Vagina (tissue), 2 donors: Measurements from ENCODE around the gene NLGN4Y. TPM values are rescaled to one million over a fixed set of nuclear protein-coding genes. Genes with fewer than 3 reads are reported as not detected.

Experiments
- DNase-seq, 2 donors: peaks; one replicate each; pipeline ENCODE4 v3.0.0-alpha.2; 2017; ENCODE audit errors: extremely low spot score in 2 of 2
- H3K27ac ChIP-seq: fragments of 200-600 bp; sonication (generic); one replicate; pipeline ENCODE4 v1.5.1; 2019
- H3K27me3 ChIP-seq: fragments of 200-600 bp; sonication (generic); one replicate; pipeline ENCODE4 v1.5.1; 2019
- H3K36me3 ChIP-seq, 2 donors: fragments of 200-600 bp; sonication (generic); one replicate each; pipeline ENCODE4 v1.5.1; 2017 to 2019
- H3K4me1 ChIP-seq: fragments of 200-600 bp; sonication (generic); one replicate; pipeline ENCODE4 v1.5.1; 2019
- H3K4me3 ChIP-seq, 2 donors: fragments of 200-600 bp; sonication (generic); 1 replicate in 1 of 2; 2 replicates in 1 of 2; pipeline ENCODE4 v1.5.1; 2016 to 2019
- H3K9me3 ChIP-seq: fragments of 200-600 bp; sonication (generic); one replicate; pipeline ENCODE4 v1.5.1; 2019
- CTCF ChIP-seq, 3 experiments: fragments of 450-650 bp in 2 of 3; fragments of 200-600 bp in 1 of 3; sonication (generic) in 1 of 3; IDR thresholded peaks; one replicate each; pipeline ENCODE4 v1.5.1; 2017 to 2019; ENCODE audit warnings: antibody characterized with exemption in 3 of 3, mild to moderate bottlenecking in 2 of 3, moderate library complexity in 2 of 3
- POLR2A ChIP-seq, 2 donors: fragments of 450-650 bp; IDR thresholded peaks; one replicate each; pipeline ENCODE4 v1.6.1; 2017; ENCODE audit warnings: antibody characterized with exemption in 2 of 2, mild to moderate bottlenecking in 2 of 2, moderate library complexity in 2 of 2
- POLR2AphosphoS5 ChIP-seq, 2 donors: sonication (generic); formaldehyde crosslinking; IDR thresholded peaks; one replicate each; pipeline ENCODE4 v1.9.0; 2017; ENCODE audit warnings: antibody characterized with exemption in 2 of 2, mild to moderate bottlenecking in 2 of 2, low read depth in 1 of 2; ENCODE audit not compliant: insufficient read depth in 1 of 2
- intact Hi-C: fragments of 100-400 bp; cut with DNase I; formaldehyde crosslinking; loops from one replicate; pipeline ENCODE4 v1.15.1; 2023
- total RNA-seq: library from RNA; depleted of rRNA; stranded (reverse); fragments of >200 nt; gene quantifications from one replicate; pipeline ENCODE4 v1.2.3, GENCODE V29; 2016

The NLGN4Y gene
- not detected for total RNA-seq

- H3K36me3 ChIP-seq: no peaks in the 10 kb centered on the region
- no peak within 1 kb of the TSS for H3K4me3 ChIP-seq
- TF ChIP-seq CTCF (IDR thresholded peaks at IDR 0.05): no peak
- TF ChIP-seq POLR2AphosphoS5 (IDR thresholded peaks at IDR 0.05; ENCODE audit: insufficient read depth in 1 of 2, low read depth in 1 of 2): no peak
- no peak for TF ChIP-seq POLR2A (IDR thresholded peaks at IDR 0.05)
- H3K4me1 ChIP-seq: no peaks in the 10 kb centered on the region
- DNase-seq: no peak
- no peak within 1 kb of the TSS for H3K27ac ChIP-seq
- no peaks in the 10 kb centered on the region for H3K27me3 ChIP-seq
- intact Hi-C loops: no loop called here
- H3K9me3 ChIP-seq: no peaks in the 10 kb centered on the region
Measured at GRCh38 chrY:14524272-14525231, at the start of gene NLGN4Y. TSS of gene NLGN4Y (plus strand) at chrY:14524529. CDS start at chrY:14622120, 97,591 bp downstream.

GRCh38 chrY:14485935-14486334 is 38.4 kb upstream of the NLGN4Y start:
- DNase-seq: no peak
- intact Hi-C loops: no loop called here

GRCh38 chrY:14490226-14490625 is 34.1 kb upstream of the NLGN4Y start:
- no peak overlapping the region for H3K27ac ChIP-seq
- TF ChIP-seq POLR2AphosphoS5 (IDR thresholded peaks at IDR 0.05; ENCODE audit: insufficient read depth in 1 of 2, low read depth in 1 of 2) (no peak), POLR2A (IDR thresholded peaks at IDR 0.05) (no peak), CTCF (IDR thresholded peaks at IDR 0.05) (no peak)
- no peaks in the 10 kb centered on the region for H3K36me3 ChIP-seq
- no peaks in the 10 kb centered on the region for H3K27me3 ChIP-seq
- no peaks in the 10 kb centered on the region for H3K4me1 ChIP-seq
- no peak for DNase-seq
- intact Hi-C loops: no loop called here
- no peaks in the 10 kb centered on the region for H3K9me3 ChIP-seq
- H3K4me3 ChIP-seq: no peak overlapping the region

More at GRCh38 chrY:14485935-14486334, 38.4 kb upstream of the NLGN4Y start:
- Histone ChIP-seq H3K9me3 (no peaks in the 10 kb centered on the region), H3K36me3 (no peaks in the 10 kb centered on the region), H3K4me1 (no peaks in the 10 kb centered on the region), H3K27ac (no peak overlapping the region), H3K4me3 (no peak overlapping the region), H3K27me3 (no peaks in the 10 kb centered on the region)
- TF ChIP-seq POLR2AphosphoS5 (IDR thresholded peaks at IDR 0.05; ENCODE audit: insufficient read depth in 1 of 2, low read depth in 1 of 2) (no peak), POLR2A (IDR thresholded peaks at IDR 0.05) (no peak), CTCF (IDR thresholded peaks at IDR 0.05) (no peak)

GRCh38 chrY:14498071-14498470 is 26.3 kb upstream of the NLGN4Y start:
- TF ChIP-seq POLR2A (IDR thresholded peaks at IDR 0.05) (no peak), POLR2AphosphoS5 (IDR thresholded peaks at IDR 0.05; ENCODE audit: insufficient read depth in 1 of 2, low read depth in 1 of 2) (no peak), CTCF (IDR thresholded peaks at IDR 0.05) (no peak)
- no peaks in the 10 kb centered on the region for H3K36me3 ChIP-seq
- H3K27me3 ChIP-seq: no peaks in the 10 kb centered on the region
- H3K27ac ChIP-seq: no peak overlapping the region
- no peaks in the 10 kb centered on the region for H3K9me3 ChIP-seq
- no peaks in the 10 kb centered on the region for H3K4me1 ChIP-seq
- no peak for DNase-seq
- H3K4me3 ChIP-seq: no peak overlapping the region
- intact Hi-C loops: no loop called here

- Histone ChIP-seq H3K36me3 (no peaks in the 10 kb centered on the region), H3K27me3 (no peaks in the 10 kb centered on the region), H3K4me3 (no peak overlapping the region), H3K9me3 (no peaks in the 10 kb centered on the region), H3K27ac (no peak overlapping the region), H3K4me1 (no peaks in the 10 kb centered on the region)
- DNase-seq: no peak
- TF ChIP-seq POLR2A (IDR thresholded peaks at IDR 0.05): no peak
- no peak for TF ChIP-seq CTCF (IDR thresholded peaks at IDR 0.05)
- no peak for TF ChIP-seq POLR2AphosphoS5 (IDR thresholded peaks at IDR 0.05; ENCODE audit: insufficient read depth in 1 of 2, low read depth in 1 of 2)
- intact Hi-C loops: no loop called here
Measured at GRCh38 chrY:14504592-14504991, 19.7 kb upstream of the NLGN4Y start.
